ENCODE results near the gene PTPRZ1. TPM values are rescaled to one million over a fixed set of nuclear protein-coding genes. Genes with fewer than 3 reads are reported as not detected.

PTPRZ1 gene
- total RNA-seq, 1 experiment from 2014 or later, result not detected

DNA sequence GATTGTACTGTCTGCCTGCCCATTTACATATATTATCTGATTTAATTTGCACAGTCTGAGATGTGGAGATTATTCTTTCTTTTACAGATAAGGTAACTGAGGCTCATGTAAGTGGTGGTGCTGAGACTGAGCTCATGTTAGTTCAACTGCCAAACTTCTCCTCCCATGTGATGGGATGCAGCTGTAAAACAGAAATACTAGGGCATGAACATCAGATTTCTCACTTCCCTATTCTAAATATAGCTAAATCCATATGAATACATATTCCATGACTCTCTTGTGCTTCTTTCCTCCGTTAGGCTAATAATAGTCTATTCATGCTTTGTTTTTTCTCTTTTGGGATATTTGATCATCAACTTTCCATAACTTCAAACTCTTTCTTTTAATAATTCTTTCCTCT lies 84.7 kb downstream of the PTPRZ1 start:
- POLR2A ChIA-PET (ENCODE audit: unreplicated experiment), result no interaction called here
- Histone ChIP-seq H4K20me1 (ENCODE audit: low read length) (no peaks in the 10 kb centered on the region), H3K9ac (ENCODE audit: low read length) (no peak overlapping the region), H3K79me2 (ENCODE audit: low read length) (no peaks in the 10 kb centered on the region), H3K4me3 (ENCODE audit: low read length) (no peak overlapping the region), H3K4me2 (ENCODE audit: low read length) (no peak overlapping the region), H3F3A (ENCODE audit: low read length, unreplicated experiment) (no peaks in the 10 kb centered on the region), H2AFZ (ENCODE audit: low read length) (no peak overlapping the region), H3K4me1 (ENCODE audit: insufficient read depth, low read length) (no peaks in the 10 kb centered on the region), H3K27me3 (ENCODE audit: low read length) (peaks cover 14% of the 10 kb centered on the region; the same call in 1 of the 2 replicates), H3K9me2 (replicated peaks; ENCODE audit: low read length) (no peaks in the 10 kb centered on the region), H3K9me3 (ENCODE audit: low read length) (no peaks in the 10 kb centered on the region), H3K27ac (ENCODE audit: low read length) (no peak overlapping the region), H3K36me3 (ENCODE audit: low read depth, low read length) (no peaks in the 10 kb centered on the region)
- intact Hi-C loops (cut with micrococcal nuclease), result no loop called here
- no peak for DNase-seq
- TF ChIP-seq CTCF (conservative IDR thresholded peaks at IDR 0.05; ENCODE audit: low read depth, low read length) (no peak), EZH2phosphoT487 (IDR thresholded peaks at IDR 0.05; ENCODE audit: borderline replicate concordance, low read length) (no peak), EZH2 (IDR thresholded peaks at IDR 0.05; ENCODE audit: low read length, unreplicated experiment) (no peak)
- CTCF ChIA-PET, result no interaction called here
- BruUV-seq (replicated peaks), result no TSS peak
- ATAC-seq, result no peak

GRCh38 chr7:121960678-121961077 lies 87.7 kb downstream of the PTPRZ1 start:
- no TSS peak for BruUV-seq (replicated peaks)
- no peak overlapping the region for H3K27ac ChIP-seq (ENCODE audit: low read length)
- H3K27me3 ChIP-seq (ENCODE audit: low read length), result peaks cover 14% of the 10 kb centered on the region; the same call in 1 of the 2 replicates
- ATAC-seq (no peak), DNase-seq (no peak)
- no peaks in the 10 kb centered on the region for H3K9me2 ChIP-seq (replicated peaks; ENCODE audit: low read length)
- no peak overlapping the region for H3K9ac ChIP-seq (ENCODE audit: low read length)
- ChIA-PET POLR2A (ENCODE audit: unreplicated experiment) (no interaction called here), CTCF (interaction anchor here (0.7 kb wide), 1 partner anchor 297 kb away, joined by 8 read pairs; no protein-coding TSS in a partner anchor)
- no peaks in the 10 kb centered on the region for H3K79me2 ChIP-seq (ENCODE audit: low read length)
- no peaks in the 10 kb centered on the region for H3K4me1 ChIP-seq (ENCODE audit: insufficient read depth, low read length)
- no peak overlapping the region for H2AFZ ChIP-seq (ENCODE audit: low read length)
- H3K36me3 ChIP-seq (ENCODE audit: low read depth, low read length), result no peaks in the 10 kb centered on the region
- no peak overlapping the region for H3K4me3 ChIP-seq (ENCODE audit: low read length)
- no peaks in the 10 kb centered on the region for H3K9me3 ChIP-seq (ENCODE audit: low read length)
- intact Hi-C loops (cut with micrococcal nuclease), result no loop called here
- no peak overlapping the region for H3K4me2 ChIP-seq (ENCODE audit: low read length)
- H4K20me1 ChIP-seq (ENCODE audit: low read length), result no peaks in the 10 kb centered on the region
- H3F3A ChIP-seq (ENCODE audit: low read length, unreplicated experiment), result no peaks in the 10 kb centered on the region
- TF ChIP-seq EZH2 (IDR thresholded peaks at IDR 0.05; ENCODE audit: low read length, unreplicated experiment) (no peak), EZH2phosphoT487 (IDR thresholded peaks at IDR 0.05; ENCODE audit: borderline replicate concordance, low read length) (no peak), CTCF (conservative IDR thresholded peaks at IDR 0.05; ENCODE audit: low read depth, low read length) (no peak)

DNA sequence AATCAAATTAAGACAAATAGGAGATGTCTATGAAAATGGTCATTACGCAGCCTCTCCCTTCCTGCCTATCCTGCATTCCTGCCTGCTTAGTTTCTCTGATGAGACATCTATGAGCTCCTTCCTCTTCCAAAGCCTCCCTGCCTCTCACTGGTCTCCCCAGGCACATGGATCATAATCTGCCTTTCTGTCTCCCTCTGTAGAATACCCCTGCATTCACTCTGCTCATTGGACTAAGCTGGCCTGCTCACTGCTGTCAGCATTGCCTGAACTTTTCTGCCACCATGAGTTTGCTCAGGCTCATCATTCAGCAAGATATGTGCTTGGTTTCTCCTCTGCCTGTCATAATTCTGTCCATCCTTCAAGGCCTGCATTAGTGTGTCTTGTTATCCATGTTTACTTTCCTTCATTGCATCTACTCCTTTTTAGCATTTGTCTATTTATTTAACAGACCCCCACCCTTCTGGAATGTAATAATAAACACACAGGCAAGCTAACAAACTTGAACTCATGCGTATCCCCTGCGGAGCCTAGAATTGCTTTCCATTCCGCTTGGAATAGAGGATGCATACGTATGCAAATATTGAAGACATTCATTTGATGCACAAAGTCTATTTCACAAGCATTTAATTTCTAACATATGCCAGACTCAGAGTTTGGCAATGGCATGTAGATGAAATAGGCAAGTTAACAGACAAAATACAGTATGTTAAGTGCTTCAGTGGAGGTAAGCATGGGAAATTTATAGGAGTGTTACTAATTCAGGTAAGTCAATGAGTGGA lies 88.3 kb downstream of the PTPRZ1 start:
- TF ChIP-seq EZH2 (IDR thresholded peaks at IDR 0.05; ENCODE audit: low read length, unreplicated experiment) (no peak), CTCF (conservative IDR thresholded peaks at IDR 0.05; ENCODE audit: low read depth, low read length) (no peak), EZH2phosphoT487 (IDR thresholded peaks at IDR 0.05; ENCODE audit: borderline replicate concordance, low read length) (no peak)
- no peaks in the 10 kb centered on the region for H3F3A ChIP-seq (ENCODE audit: low read length, unreplicated experiment)
- no peaks in the 10 kb centered on the region for H4K20me1 ChIP-seq (ENCODE audit: low read length)
- DNase-seq, result peak; percentile 51
- no peaks in the 10 kb centered on the region for H3K36me3 ChIP-seq (ENCODE audit: low read depth, low read length)
- H3K9ac ChIP-seq (ENCODE audit: low read length), result no peak overlapping the region
- intact Hi-C loops (cut with micrococcal nuclease), result no loop called here
- no peaks in the 10 kb centered on the region for H3K9me3 ChIP-seq (ENCODE audit: low read length)
- no peak overlapping the region for H3K4me2 ChIP-seq (ENCODE audit: low read length)
- no peak overlapping the region for H3K4me3 ChIP-seq (ENCODE audit: low read length)
- ATAC-seq, result peak; percentile 80
- H3K79me2 ChIP-seq (ENCODE audit: low read length), result no peaks in the 10 kb centered on the region
- no peak overlapping the region for H3K27ac ChIP-seq (ENCODE audit: low read length)
- BruUV-seq (replicated peaks), result no TSS peak
- ChIA-PET CTCF (interaction anchor here (0.7 kb wide), 1 partner anchor 297 kb away, joined by 8 read pairs; no protein-coding TSS in a partner anchor), POLR2A (ENCODE audit: unreplicated experiment) (no interaction called here)
- no peaks in the 10 kb centered on the region for H3K9me2 ChIP-seq (replicated peaks; ENCODE audit: low read length)
- peaks cover 14% of the 10 kb centered on the region; the same call in 1 of the 2 replicates for H3K27me3 ChIP-seq (ENCODE audit: low read length)
- H3K4me1 ChIP-seq (ENCODE audit: insufficient read depth, low read length), result no peaks in the 10 kb centered on the region
- no peak overlapping the region for H2AFZ ChIP-seq (ENCODE audit: low read length)
